SW480 (cell line): ENCODE data around the gene FAM227A.

Source experiments
- DNase-seq: peaks from one replicate; pipeline ENCODE4 v3.0.0-alpha.2; 2016; ENCODE audit warnings: low spot score

FAM227A gene

DNA sequence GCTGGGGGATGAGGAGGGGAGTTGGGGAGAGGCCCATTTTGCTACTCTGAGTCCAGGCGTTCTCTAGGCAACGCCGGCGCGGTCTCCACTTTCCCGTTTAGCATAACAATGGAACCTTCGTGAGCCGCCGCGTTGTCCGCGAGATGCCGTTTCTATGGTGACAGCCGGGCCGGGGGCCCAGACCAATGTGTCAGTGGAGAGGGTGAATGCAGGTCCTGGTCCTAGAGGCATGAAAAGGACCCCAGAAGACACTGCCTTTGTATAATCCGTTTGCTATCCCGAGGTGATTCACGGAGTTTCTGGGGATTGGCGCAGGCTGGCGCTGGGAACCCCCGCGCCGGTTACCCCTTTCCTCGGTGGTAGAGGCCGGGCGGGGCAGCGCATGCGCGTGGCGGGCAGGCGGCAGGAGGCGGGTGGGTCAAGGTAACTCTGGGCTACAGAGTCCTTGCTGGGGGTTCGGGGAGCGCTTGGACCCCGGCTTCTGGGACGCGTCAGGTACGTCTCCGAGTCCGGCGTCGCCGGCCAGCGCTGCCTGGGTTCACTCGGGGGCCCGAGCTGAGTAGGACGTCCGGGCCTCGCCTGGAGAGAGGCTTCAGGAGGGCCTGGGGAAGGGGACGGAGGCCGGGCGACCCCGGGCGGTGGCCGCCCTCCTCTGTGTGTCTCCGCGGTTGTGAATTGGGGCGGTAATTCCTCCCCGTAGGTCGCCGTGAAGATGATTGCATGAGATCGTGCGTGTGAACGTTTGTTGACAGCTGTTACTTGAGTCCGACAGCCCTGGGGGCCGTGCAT lies at the start of gene FAM227A, which contains the start of gene CBY1:
FAM227A (minus strand) TSS at position 137 of the 789 bp plus-strand sequence. CDS start 6,224 bp downstream, outside the sequence.
CBY1 (plus strand) TSS at position 383 of the 789 bp plus-strand sequence. CDS start 11,417 bp downstream, outside the sequence.
- DNase-seq: peak; percentile 90

DNA sequence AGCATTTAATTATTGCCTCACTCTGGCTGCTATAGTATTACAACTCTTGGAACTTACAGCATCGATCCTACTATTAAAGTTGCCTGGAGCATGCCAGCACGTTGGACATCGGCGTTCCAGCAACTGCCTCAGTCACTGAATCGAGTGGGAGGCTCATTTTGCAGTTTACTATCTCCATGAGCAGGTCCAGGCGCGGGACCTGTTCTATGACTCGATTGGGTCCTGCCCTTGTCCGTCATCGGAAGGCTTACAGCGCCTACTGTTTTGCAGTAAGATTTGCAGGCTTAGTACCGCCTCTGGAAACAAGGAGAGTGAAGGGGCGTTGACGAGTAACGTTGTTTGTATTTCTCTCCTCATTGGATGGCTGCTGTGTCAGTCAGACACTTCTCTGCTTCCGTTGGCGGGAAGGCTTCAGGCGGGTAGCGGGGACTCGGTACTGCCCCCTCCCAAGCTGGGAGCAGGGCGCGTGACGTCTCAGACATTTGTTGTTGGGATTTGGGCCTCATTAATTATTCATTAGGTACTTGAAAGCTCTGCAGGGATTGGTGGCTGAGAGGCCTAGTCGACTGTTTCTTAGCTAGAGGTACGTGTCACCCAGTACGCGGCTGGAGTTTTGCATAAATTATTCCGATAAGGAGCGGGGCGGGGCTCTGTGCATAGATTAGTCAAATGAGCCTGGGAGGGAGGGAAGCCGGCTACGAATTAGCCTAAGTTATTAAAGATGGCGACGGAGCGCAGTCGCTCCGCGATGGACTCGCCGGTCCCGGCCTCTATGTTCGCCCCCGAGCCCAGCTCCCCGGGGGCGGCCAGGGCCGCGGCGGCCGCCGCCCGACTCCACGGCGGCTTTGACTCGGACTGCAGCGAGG lies 49.3 kb upstream of the FAM227A start, which contains the start of gene GTPBP1:
GTPBP1 (plus strand) TSS at position 710 of the 866 bp plus-strand sequence; CDS start at position 722, 12 bp downstream.
- DNase-seq: peak; percentile 100

DNA sequence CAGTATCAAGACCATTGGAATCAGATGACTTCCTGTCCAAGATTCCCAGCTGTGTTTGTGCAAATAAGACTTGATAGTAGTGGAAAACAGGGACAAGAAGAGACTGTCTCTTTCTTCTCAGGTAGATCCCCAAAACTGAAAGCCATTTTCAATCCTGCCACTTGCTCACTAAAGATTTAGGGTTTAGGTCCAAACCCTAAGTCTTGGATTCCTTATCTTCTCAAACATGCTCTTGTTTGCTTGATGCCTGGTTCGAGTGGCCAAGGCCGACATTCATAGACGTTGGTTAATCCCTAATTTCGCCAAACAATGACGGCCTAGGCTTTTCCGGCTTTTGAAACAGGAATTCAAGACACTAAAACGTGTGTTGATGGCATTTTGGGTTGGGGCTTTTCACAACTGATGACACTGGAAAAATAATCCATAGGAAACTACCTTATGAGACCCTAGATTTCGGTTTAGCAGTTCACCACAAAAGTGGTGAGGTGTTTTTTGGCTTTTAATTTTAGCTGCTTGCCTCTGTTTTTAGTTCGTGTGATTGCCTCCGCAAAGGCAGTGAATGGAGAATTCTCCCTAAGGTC lies 48.6 kb upstream of the FAM227A start:
- peak; percentile 7 for DNase-seq

DNA sequence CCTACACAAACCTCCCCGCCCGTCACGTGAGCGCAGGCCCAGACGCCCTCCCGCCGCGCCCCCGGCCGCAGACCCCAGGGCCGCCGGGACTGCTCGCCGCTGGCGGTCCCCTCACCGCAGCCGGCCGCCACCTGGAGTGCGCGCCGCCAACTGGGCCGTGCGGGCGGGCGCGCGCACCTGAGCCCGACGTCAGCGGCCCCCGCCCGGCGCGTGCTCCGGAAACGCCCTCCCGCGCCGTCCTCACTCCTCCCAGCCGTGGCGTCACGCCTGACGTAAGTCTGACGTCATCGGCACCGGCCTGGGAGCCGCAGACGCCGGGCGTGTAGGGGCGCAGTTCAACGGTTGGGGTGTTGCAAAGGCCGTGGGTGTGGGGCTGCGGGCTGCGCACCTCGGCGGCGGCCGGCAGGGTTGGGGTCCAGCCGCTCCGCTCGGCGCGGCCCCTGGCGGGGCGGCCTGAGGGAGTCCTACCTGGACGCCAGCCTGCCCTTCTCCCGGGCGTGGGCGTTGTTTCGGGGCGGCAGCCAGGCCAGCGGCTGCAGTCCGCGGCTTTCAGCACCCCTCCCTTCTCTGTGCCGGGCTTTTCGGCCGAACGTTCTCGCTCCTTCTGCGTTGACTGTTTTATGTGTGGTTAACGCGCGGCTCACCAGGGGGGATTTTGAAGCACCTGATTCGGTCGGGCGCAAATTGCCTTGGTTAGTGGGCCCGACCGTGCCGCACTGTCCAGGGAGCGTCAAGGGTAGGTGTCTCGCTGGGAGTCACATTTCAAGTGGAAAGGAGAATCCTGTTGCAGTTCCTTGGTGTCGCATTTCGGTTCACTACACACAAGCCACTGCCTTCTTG lies 44.8 kb upstream of the FAM227A start, which contains the start of gene JOSD1:
JOSD1 (minus strand) TSS at position 155 of the 840 bp plus-strand sequence. CDS start 956 bp downstream, outside the sequence.
- DNase-seq: peak; percentile 91

DNA sequence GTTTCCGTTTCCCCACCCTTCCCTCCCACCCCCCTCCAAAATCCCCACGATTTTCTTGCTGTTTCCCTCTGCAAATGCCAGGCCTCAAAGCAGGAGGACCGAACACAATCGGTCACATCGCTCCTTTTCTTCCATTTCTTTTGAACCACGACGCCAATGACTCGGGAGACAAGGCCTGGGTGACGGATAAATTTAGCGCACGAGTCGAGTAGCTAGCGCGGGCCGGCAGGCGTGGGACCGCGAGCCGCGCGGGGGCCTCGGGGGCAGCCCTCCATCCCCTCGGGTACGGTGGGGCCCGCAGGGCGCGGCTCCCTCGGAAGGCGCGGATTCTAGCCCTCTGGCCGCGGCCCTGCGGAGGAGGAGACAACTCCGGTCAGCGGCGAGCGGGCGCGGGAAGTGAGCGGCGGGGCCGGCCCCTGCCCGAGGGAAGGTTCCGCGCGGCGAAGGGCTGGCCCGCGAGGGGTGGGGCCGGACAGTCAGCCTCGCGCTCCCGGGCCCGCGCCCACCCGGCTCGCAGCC lies 44.1 kb upstream of the FAM227A start:
- DNase-seq: no peak

DNA sequence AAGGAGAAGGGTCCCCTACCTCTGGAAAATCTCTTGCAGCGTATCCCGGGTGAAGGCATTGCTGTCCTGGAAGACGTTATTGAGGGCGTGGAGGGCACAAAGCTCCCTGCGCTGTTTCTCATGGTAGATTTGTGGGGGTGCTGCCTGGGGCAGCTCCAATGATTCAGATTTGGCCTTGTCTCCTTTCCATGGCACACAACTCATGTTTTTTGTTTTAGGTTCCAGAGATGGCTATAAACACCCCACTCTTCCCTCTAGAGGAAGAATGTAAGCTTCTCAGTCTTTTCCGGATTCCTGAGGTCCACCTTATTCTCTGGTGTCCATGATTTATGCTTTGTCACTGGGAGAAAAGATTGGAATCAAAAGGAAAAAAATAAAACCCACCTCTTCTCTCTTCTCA lies 43.6 kb upstream of the FAM227A start:
- DNase-seq: peak; percentile 26

DNA sequence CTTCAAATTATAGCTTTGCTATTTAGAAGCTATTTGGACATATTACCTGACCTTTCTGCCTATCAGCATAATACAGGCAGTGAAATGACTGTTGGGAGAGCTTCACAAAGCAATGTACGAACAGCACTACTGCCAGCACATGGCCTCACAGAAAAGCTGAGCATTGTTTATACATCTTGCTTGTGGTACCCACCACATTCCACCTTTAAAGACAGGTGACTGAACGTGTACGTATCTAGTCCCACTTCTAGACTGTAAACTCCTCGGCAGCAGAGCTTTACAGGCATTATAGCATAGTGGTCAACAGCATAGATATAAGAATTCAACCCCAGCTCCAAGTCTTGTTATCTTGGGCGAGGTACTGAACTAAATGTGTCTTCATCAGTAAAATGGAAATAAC lies 43.0 kb upstream of the FAM227A start:
- DNase-seq: no peak

DNA sequence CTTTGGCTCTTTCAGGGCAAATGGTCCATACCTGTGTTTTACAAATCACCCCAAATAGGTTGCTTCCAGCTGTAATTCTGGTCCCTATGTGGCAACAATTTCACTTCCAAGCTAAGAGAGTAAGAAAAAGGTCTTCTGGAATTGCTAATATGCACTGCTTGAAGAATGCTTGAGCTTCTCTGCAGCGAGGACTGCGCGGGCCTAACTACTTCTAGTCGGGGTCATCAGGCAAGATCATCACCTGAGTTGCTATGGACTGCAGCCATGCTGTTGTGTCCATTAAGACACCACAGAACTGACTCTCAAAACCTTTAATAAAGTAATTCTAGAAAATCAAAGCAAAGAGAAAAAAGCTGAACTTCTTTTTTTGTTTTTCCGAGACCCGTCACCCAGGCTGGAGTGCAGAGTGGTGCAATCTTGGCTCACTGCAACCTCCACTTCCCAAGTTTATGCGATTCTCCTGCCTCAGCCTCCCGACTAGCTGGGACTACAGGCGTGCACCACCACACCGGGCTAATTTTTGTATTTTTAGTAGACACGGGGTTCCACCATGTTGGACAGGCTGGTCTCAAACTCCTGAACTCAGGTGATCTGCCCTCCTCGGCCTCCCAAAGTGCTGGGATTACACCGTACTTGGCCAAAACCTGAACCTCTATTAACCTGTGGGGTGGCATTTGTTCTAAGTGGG lies 42.4 kb upstream of the FAM227A start:
- DNase-seq: no peak

DNA sequence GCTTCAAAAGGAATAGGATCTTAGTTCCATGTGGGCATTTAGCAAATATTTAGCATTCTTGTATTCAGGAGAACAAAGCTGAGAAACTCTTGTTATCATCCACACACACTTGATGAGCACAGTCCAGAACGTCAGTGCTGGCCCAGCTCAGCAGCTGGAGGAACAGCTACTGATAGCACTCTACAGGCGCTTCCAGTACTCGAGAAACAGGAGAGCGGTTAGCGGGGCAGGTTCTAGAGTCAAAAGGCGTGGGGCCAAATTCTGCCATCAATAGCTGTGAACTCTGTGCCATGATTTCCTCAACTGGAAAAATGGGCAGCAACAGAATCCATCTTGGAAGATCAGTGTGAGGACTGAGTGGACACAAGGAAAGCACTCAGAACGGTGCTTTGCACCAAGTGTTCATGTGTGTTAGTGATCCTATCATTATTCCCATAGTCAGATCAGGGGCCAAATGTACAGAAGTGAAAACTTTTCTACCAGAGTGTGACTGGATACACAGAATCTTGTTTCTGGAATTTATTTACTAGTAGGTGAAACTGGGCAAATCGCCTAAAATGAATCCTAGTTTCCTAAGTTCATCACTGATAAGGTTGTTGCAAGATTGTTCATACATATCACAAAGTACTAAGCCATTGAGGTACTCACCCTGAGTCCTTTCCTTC lies 41.4 kb upstream of the FAM227A start:
- no peak for DNase-seq

DNA sequence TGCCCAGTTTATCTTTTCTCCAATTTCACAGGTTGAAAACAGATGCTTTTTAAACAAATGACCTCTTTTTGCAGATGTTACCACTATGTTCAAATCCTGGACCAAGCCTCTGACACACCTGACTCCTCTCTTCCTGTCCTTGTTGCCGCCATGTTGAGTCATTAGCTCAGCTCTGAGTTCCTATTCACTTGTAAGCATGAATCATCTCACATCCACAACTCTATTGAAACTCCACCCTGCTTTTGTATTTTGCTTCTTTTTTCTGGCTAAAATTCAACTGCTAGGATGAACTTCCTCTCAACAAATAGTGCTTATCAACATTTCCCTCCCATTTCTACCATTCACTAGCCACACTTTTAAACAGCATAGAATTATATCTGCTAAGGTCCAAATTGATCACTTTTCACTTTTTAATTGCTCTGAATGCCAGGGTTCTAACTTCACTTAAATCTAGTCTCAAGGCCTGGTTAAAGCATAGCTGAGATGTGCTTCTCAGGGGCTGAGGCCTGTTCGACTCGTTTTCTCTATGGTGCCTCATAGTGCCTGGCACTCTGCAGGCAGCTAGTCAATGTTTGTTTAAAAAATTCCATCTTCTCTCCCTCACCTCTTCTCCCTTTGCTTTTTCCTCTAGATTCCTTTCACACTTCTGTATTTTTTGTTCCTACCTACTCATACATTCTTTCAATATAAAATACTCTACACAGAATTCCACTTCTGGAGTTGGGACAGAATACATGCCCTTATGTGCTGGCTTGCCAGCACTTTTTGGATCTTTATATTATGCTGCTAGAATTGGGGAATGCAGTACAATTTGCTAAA lies 40.6 kb upstream of the FAM227A start:
- DNase-seq: peak; percentile 60

DNA sequence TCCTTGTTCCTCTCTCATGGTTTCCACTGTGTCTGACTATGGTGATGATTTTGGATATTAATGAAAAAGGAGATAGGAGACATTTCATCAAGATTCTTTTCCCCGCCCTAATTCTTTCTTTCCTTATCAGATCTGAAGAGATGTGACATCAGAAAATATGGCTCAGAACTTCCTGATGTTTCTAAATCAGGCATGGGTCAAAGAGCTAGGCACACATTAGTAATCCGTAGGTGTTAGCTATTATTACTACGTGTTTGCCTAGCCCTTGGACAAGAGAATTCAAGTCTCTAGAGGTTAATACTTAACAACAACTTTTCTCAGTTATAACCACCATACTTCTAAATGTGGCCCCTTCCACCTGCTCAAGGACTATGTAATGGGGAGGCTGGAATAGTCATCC lies 38.7 kb upstream of the FAM227A start:
- DNase-seq: no peak

DNA sequence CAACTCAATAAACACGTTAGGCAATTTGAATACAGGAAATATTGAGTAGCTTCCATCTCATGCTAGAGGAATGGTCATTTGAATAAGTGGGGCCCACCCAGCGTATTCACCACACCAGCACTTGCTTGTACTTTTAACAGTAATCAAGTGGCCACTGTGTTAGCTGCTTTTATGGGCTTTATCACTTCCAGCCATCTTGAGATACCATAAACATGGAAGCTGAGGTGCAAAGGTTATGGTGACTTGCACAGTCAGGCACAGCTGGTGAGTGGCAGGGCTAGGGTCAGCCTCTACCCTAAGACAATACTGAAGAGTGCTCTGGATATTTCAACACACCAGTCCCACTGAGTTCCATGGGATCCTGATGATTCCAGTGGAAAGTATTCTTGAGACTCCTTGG lies 37.9 kb upstream of the FAM227A start:
- no peak for DNase-seq

DNA sequence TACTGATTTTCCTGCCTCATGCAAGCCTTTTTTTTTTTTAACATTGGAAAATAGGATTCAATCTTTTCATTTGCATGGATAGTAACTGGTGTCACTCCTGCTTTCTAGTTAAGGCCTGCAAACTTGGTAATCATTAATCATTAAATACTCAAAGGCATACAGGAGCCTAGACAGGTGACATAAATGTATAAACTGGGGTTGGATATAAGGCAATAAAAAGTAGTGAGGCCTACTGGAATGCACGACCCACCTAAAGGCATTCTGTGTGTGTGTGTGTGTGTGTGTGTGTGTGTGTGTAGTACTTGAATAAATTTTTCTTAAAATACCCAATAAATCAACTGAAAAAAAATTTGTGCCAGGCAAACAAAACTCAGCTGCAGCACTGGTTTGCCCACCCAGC lies 33.5 kb upstream of the FAM227A start:
- DNase-seq: no peak

DNA sequence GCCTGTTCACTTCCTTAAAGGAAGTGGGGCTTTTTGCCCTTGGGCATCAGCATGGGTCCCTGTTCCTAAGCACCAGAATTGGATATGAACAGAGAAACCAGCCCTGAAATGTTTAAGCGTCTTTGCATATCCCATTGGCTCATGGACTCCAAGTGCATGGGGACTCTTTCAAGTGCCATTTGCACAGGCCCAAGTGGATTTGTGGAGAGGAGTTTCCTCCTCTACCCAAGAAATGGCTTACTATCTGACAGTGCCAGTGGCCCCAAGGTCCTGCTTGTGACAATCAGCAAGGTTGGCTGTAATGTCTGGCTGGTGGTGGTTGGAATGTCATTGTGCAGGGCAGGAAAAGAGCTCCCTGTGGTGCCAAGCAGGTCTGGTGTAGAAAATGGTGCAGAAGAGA lies 29.6 kb upstream of the FAM227A start:
- no peak for DNase-seq

DNA sequence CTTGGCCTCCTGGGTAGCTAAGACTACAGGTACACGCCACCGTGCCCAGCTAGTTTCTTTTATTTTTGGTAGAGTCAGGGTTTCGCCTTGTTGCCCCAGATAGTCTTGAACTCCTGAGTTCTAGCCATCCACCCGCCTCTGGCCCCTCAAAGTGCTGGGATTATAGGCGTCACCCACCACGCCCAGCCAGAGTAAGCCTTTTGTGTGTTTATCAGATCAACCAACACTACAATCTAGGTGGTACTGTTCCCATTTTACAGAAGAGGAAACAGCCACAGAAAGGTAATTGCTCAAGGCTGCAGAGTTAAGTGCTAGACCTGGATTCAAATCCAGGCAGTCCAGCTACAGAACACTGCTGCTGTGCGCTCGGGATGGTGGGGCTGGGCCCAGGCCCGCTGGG lies 28.7 kb upstream of the FAM227A start:
- no peak for DNase-seq

DNA sequence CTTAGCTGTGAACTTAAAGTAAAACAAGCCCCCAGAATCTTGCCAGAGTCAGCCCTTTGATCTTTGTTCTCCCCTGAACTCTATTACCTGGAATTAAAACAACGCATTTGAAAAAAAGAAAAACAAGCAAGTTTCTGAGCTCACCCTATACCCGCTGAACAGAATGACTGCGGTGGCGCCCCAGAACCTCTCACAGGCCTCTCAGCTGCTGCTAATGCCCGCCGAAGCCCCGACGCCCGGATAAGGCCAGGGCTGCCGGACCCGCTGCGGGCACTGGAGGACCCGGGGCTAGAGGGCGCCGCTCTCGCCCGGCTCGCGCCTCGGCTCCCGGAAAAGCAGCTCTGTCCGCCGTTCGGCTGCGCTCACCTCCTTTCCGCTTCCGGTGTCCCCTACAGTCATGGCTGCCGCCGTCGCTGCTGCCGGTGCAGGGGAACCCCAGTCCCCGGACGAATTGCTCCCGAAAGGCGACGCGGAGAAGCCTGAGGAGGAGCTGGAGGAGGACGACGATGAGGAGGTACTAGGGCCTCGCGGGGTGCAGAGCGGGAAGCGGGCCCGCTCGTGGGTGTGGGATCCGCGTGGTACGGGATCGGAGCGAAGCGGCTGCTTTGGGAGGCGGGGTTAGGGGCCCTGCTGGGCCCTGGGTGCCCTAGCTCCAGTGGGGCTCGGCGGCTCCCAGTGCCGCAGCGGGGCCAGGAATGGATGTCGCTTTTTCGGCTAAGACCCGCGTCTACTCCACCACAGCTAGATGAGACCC lies 25.6 kb upstream of the FAM227A start, which contains the start of gene TOMM22:
TOMM22 (plus strand) TSS at position 376 of the 754 bp plus-strand sequence; CDS start at position 398, 22 bp downstream.
- DNase-seq: peak; percentile 88

DNA sequence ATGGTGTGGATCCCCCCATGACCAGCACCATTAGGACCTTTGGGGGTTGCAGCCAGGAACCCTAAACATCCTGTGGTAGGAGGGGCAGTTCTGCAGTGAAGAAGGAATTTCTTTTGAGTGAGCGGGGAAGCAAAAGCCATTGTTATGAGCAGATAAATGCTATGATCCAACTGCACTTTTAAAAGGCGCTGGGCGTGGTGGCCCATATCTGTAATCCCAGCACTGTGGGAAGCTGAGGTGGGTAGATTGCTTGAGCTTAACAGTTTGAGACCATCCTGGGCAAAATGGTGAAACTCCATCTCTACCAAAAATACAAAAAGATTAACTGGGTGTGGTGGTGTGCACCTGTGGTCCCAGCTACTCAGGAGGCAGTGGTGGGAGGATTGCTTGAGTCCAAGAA lies 19.6 kb upstream of the FAM227A start:
- no peak for DNase-seq

DNA sequence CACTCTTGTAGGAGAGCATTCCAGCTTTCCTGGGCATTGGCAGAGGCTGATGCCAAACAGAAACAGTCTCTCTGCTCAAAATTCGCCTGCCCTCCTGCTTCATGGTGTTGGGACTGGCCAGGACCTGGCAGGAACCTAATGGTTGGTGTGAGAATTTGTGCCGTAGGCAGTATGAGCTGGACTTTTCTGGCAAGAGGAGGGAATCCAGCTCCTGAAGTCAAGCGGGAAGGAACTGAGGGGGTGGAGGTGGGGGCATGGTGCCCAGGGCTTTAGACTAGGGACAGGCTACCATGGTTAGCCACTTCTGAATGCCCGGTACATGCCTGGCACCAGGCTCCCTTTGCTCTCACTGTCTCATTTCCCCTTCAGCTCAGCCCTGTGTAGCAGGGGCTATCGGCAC lies 18.7 kb upstream of the FAM227A start:
- no peak for DNase-seq
